Measurements from ENCODE around the gene KIAA0319L. TPM values are rescaled to one million over a fixed set of nuclear protein-coding genes. Genes with fewer than 3 reads are reported as not detected.

KIAA0319L gene
- total and polyA plus RNA-seq, 2 donors, result 15.3 to 25.6 TPM

DNA sequence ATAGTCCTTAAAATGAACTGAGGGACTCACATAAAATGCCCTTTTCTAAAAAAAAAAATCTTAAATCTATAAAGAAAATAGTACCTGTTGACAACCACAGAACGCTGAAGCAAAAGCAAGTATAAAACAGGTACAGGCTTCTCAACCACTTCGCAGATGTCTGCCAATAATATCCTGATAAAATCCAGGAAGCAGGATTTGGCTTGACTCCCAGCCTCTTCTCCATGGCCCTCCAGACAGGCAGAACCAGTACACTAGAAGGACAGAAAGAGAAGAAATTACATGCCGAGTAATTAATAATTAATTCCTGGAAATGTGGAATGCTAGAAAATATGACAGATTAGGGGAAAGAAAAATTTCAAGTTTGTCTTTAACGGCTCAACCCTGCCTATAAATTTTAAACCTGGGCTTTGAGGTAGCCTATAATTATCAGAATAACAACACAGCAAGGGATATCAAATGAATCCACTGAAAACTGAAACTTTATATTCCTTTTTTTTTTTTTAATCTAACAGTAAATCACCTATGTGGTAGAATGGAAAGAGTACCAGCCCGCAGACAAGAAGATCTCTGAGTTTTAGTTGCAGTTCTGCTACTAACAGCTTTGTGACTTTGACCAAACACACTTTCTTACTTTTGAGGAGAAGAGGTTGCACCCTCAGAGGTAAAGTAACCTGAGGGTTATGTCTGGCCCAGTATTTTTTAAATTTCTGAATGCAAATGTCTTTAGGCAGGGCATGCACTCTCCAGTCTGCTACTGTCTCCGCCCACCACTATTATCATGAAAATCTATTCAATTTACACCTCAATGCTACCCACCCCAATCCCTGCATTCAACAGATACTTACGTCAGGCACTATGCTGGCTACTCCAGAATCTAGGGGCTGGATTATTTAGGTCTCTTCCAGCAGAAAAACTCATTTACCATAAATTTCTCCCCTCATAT is 2.7 kb downstream of the KIAA0319L start:
- Histone ChIP-seq H3K4me1 (ENCODE audit: control insufficient read depth in 2 of 2, insufficient read depth in 2 of 2, low read length in 2 of 2) (peaks cover 16 to 24% of the 10 kb centered on the region in 2 donors), H3K9me3 (ENCODE audit: control insufficient read depth in 2 of 2, insufficient read depth in 1 of 2, low read length in 1 of 2) (peaks cover 0 to 1% of the 10 kb centered on the region in 2 donors), H3K36me3 (ENCODE audit: control insufficient read depth in 2 of 2, insufficient read depth in 2 of 2, low read length in 1 of 2) (peaks cover 15 to 36% of the 10 kb centered on the region in 2 donors), H3K27ac (ENCODE audit: low read depth in 1 of 2, low read length in 1 of 2) (no peak overlapping the region), H3K4me3 (ENCODE audit: low read length in 2 of 2) (no peak overlapping the region), H3K27me3 (ENCODE audit: control insufficient read depth in 2 of 2, insufficient read depth in 1 of 2, low read length in 1 of 2) (no peaks in the 10 kb centered on the region)
- no peak for DNase-seq (ENCODE audit: low read depth in 6 of 9, low spot score in 9 of 9)
- 92% methylated on average over 7 of the region's 7 CpGs for WGBS

- WGBS, result 97% methylated on average over 2 of the region's 2 CpGs
Measured at GRCh38 chr1:35553851-35554250, 3.4 kb downstream of the KIAA0319L start.

GRCh38 chr1:35546614-35547013 is 10.6 kb downstream of the KIAA0319L start:
- DNase-seq (ENCODE audit: low read depth in 6 of 9, low spot score in 9 of 9), result no peak
- no peak overlapping the region for H3K27ac ChIP-seq (ENCODE audit: low read depth in 1 of 2, low read length in 1 of 2)
- H3K9me3 ChIP-seq (ENCODE audit: control insufficient read depth in 2 of 2, insufficient read depth in 1 of 2, low read length in 1 of 2), result no peaks in the 10 kb centered on the region
- no peaks in the 10 kb centered on the region for H3K27me3 ChIP-seq (ENCODE audit: control insufficient read depth in 2 of 2, insufficient read depth in 1 of 2, low read length in 1 of 2)
- H3K36me3 ChIP-seq (ENCODE audit: control insufficient read depth in 2 of 2, insufficient read depth in 2 of 2, low read length in 1 of 2), result peaks cover 14 to 29% of the 10 kb centered on the region in 2 donors
- H3K4me1 ChIP-seq (ENCODE audit: control insufficient read depth in 2 of 2, insufficient read depth in 2 of 2, low read length in 2 of 2), result peaks cover 3% of the 10 kb centered on the region in 2 donors
- H3K4me3 ChIP-seq (ENCODE audit: low read length in 2 of 2), result no peak overlapping the region
- WGBS, result 100% methylated on average over 1 of the region's 1 CpG

More at GRCh38 chr1:35553851-35554250, 3.4 kb downstream of the KIAA0319L start:
- peaks cover 0 to 1% of the 10 kb centered on the region in 2 donors for H3K9me3 ChIP-seq (ENCODE audit: control insufficient read depth in 2 of 2, insufficient read depth in 1 of 2, low read length in 1 of 2)
- H3K4me3 ChIP-seq (ENCODE audit: low read length in 2 of 2), result no peak overlapping the region
- no peak for DNase-seq (ENCODE audit: low read depth in 6 of 9, low spot score in 9 of 9)
- no peak overlapping the region for H3K27ac ChIP-seq (ENCODE audit: low read depth in 1 of 2, low read length in 1 of 2)
- peaks cover 16 to 24% of the 10 kb centered on the region in 2 donors for H3K4me1 ChIP-seq (ENCODE audit: control insufficient read depth in 2 of 2, insufficient read depth in 2 of 2, low read length in 2 of 2)
- peaks cover 20 to 36% of the 10 kb centered on the region in 2 donors for H3K36me3 ChIP-seq (ENCODE audit: control insufficient read depth in 2 of 2, insufficient read depth in 2 of 2, low read length in 1 of 2)
- no peaks in the 10 kb centered on the region for H3K27me3 ChIP-seq (ENCODE audit: control insufficient read depth in 2 of 2, insufficient read depth in 1 of 2, low read length in 1 of 2)

GRCh38 chr1:35544976-35545375 is 12.2 kb downstream of the KIAA0319L start:
- Histone ChIP-seq H3K27me3 (ENCODE audit: control insufficient read depth in 2 of 2, insufficient read depth in 1 of 2, low read length in 1 of 2) (no peaks in the 10 kb centered on the region), H3K36me3 (ENCODE audit: control insufficient read depth in 2 of 2, insufficient read depth in 2 of 2, low read length in 1 of 2) (peaks cover 12 to 18% of the 10 kb centered on the region in 2 donors), H3K4me3 (ENCODE audit: low read length in 2 of 2) (no peak overlapping the region), H3K4me1 (ENCODE audit: control insufficient read depth in 2 of 2, insufficient read depth in 2 of 2, low read length in 2 of 2) (peaks cover 11 to 13% of the 10 kb centered on the region in 2 donors), H3K27ac (ENCODE audit: low read depth in 1 of 2, low read length in 1 of 2) (no peak overlapping the region), H3K9me3 (ENCODE audit: control insufficient read depth in 2 of 2, insufficient read depth in 1 of 2, low read length in 1 of 2) (no peaks in the 10 kb centered on the region)
- DNase-seq (ENCODE audit: low read depth in 6 of 9, low spot score in 9 of 9), result peak in 3 of 9 donors; percentile 31 to 66 (median 54)
- 87% methylated on average over 3 of the region's 3 CpGs for WGBS

GRCh38 chr1:35539824-35540261 is 17.4 kb downstream of the KIAA0319L start:
- H3K27ac ChIP-seq (ENCODE audit: low read depth in 1 of 2, low read length in 1 of 2), result peak overlapping the region; percentile 88 to 93
- no peaks in the 10 kb centered on the region for H3K9me3 ChIP-seq (ENCODE audit: control insufficient read depth in 2 of 2, insufficient read depth in 1 of 2, low read length in 1 of 2)
- 77% methylated on average over 1 of the region's 1 CpG for WGBS
- peaks cover 23 to 33% of the 10 kb centered on the region in 2 donors for H3K4me1 ChIP-seq (ENCODE audit: control insufficient read depth in 2 of 2, insufficient read depth in 2 of 2, low read length in 2 of 2)
- DNase-seq (ENCODE audit: low read depth in 6 of 9, low spot score in 9 of 9), result no peak
- no peak overlapping the region for H3K4me3 ChIP-seq (ENCODE audit: low read length in 2 of 2)
- peaks cover 1 to 5% of the 10 kb centered on the region in 2 donors for H3K36me3 ChIP-seq (ENCODE audit: control insufficient read depth in 2 of 2, insufficient read depth in 2 of 2, low read length in 1 of 2)
- H3K27me3 ChIP-seq (ENCODE audit: control insufficient read depth in 2 of 2, insufficient read depth in 1 of 2, low read length in 1 of 2), result no peaks in the 10 kb centered on the region

DNA sequence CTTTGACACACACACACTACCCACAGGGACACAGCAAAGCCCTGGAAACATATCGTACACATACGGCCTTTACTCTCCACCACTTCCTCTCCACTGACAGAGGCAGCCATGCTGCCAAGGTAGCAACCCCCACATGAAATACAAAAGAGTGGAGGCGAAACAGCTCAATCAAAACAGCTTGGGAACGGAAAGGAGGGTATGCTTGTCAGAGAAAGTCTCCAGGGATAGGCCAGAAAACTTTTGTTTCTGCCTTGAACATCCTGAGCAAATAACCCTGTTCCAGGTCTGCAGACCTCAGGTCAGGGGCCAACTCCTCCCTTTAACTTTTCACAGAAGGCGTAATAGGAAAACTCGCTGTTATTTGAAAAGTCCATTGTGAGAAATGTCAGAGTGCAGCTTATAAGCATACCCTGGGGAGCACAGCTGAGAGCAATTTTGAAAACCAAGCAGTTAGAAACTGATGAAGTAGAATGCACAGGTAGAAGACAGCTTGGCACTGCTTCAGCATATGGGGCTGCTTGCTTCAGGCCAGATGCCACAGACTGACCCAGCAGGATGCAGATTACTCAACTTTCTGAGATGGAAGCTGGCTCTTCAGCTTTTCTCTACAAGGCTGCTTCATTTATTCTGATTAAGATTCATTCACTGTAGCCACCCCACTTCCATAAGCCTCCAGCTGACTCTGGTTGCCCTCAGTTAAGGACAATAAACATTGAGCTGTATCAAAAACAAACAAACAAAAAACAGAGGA is 18.0 kb downstream of the KIAA0319L start:
- H3K4me1 ChIP-seq (ENCODE audit: control insufficient read depth in 2 of 2, insufficient read depth in 2 of 2, low read length in 2 of 2), result peaks cover 23 to 33% of the 10 kb centered on the region in 2 donors
- WGBS, result 39% methylated on average over 6 of the region's 6 CpGs
- peak in 7 of 9 donors; percentile 51 to 86 (median 60) for DNase-seq (ENCODE audit: low read depth in 6 of 9, low spot score in 9 of 9)

DNA sequence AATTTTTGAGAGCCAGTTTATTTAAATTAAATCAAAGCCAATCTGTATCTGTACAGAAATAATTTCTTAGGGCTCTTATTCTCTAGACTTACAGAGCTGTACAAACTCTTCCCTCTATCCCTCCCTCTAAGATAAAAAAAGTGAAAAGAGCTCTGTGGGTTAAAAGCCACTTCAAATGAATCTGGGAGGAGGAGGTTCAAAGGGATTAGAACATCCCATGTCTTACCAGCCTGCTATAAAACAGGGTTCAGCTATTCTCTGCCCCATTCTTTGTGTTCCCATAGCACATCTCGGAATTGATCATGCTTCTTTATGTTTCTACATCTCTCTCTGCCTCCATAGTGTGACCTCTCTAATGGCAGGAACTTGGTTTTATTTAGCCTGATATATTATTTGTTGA is 19.4 kb downstream of the KIAA0319L start:
- peak in 2 of 9 donors; percentile 13 to 55 for DNase-seq (ENCODE audit: low read depth in 6 of 9, low spot score in 9 of 9)
- H3K4me1 ChIP-seq (ENCODE audit: control insufficient read depth in 2 of 2, insufficient read depth in 2 of 2, low read length in 2 of 2), result peaks cover 23 to 35% of the 10 kb centered on the region in 2 donors
- no peaks in the 10 kb centered on the region for H3K27me3 ChIP-seq (ENCODE audit: control insufficient read depth in 2 of 2, insufficient read depth in 1 of 2, low read length in 1 of 2)
- no peaks in the 10 kb centered on the region for H3K9me3 ChIP-seq (ENCODE audit: control insufficient read depth in 2 of 2, insufficient read depth in 1 of 2, low read length in 1 of 2)
- WGBS, result 78% methylated on average over 1 of the region's 1 CpG
- no peak overlapping the region for H3K27ac ChIP-seq (ENCODE audit: low read depth in 1 of 2, low read length in 1 of 2)
- no peak overlapping the region for H3K4me3 ChIP-seq (ENCODE audit: low read length in 2 of 2)
- H3K36me3 ChIP-seq (ENCODE audit: control insufficient read depth in 2 of 2, insufficient read depth in 2 of 2, low read length in 1 of 2), result no peaks in the 10 kb centered on the region

More for the DNA sequence above, 18.0 kb downstream of the KIAA0319L start:
- Histone ChIP-seq H3K27ac (ENCODE audit: low read depth in 1 of 2, low read length in 1 of 2) (peak overlapping the region; percentile 88 to 93), H3K27me3 (ENCODE audit: control insufficient read depth in 2 of 2, insufficient read depth in 1 of 2, low read length in 1 of 2) (no peaks in the 10 kb centered on the region), H3K36me3 (ENCODE audit: control insufficient read depth in 2 of 2, insufficient read depth in 2 of 2, low read length in 1 of 2) (no peaks in the 10 kb centered on the region), H3K9me3 (ENCODE audit: control insufficient read depth in 2 of 2, insufficient read depth in 1 of 2, low read length in 1 of 2) (no peaks in the 10 kb centered on the region), H3K4me3 (ENCODE audit: low read length in 2 of 2) (no peak overlapping the region)

DNA sequence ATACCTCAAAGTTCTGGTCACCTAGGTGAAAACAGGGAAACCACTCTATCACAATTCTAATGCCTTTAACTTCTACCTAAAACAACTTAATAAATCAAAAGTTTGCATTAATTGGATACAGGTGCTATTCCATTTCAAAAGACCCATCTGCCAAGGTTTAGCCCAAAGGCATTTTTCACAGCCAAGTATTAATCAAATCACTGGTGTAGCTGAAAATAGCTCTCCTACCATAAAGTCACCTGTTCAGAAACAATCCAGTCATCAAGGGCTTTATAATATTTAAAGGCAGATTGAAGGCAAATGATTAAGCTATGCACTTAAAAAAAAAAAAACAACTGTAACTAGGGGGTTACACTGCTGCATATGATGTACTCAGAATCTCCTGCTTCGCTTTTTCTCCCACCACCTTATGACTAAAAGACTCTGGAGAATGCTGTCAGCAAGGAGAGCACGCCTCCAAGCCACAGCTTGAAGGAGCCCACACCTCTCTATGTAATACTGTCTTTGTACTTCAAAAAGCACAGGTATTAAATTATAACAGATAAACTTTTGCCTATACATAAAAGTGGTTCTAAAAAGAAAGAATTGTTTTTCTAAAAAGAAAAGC is 20.5 kb downstream of the KIAA0319L start:
- no peak overlapping the region for H3K4me3 ChIP-seq (ENCODE audit: low read length in 2 of 2)
- H3K9me3 ChIP-seq (ENCODE audit: control insufficient read depth in 2 of 2, insufficient read depth in 1 of 2, low read length in 1 of 2), result no peaks in the 10 kb centered on the region
- 82% methylated on average over 2 of the region's 2 CpGs for WGBS
- peaks cover 23 to 33% of the 10 kb centered on the region in 2 donors for H3K4me1 ChIP-seq (ENCODE audit: control insufficient read depth in 2 of 2, insufficient read depth in 2 of 2, low read length in 2 of 2)
- no peak for DNase-seq (ENCODE audit: low read depth in 6 of 9, low spot score in 9 of 9)
- no peak overlapping the region for H3K27ac ChIP-seq (ENCODE audit: low read depth in 1 of 2, low read length in 1 of 2)
- H3K27me3 ChIP-seq (ENCODE audit: control insufficient read depth in 2 of 2, insufficient read depth in 1 of 2, low read length in 1 of 2), result no peaks in the 10 kb centered on the region
- H3K36me3 ChIP-seq (ENCODE audit: control insufficient read depth in 2 of 2, insufficient read depth in 2 of 2, low read length in 1 of 2), result no peaks in the 10 kb centered on the region
